Stimulated activated CD4-positive, alpha-beta T cell treated with anti-CD3 and anti-CD28 coated beads, TNF-alpha, amount 100 ng/mL, for 1 hour (primary cell): ENCODE results near the gene SV2C.
"Not testable (repeated sequence)": the region's sequence is repeated elsewhere in the genome, so short reads cannot be mapped to it uniquely, and the experiment has no call there.

Experiments
- DNase-seq, 3 donors: peaks; one replicate each; pipeline ENCODE4 v3.0.0-alpha.2; 2020; ENCODE audit warnings: low read depth in 3 of 3, low spot score in 1 of 3

Gene SV2C

GRCh38 chr5:76199336-76200318 lies 116.4 kb downstream of the SV2C start:
- no peak for DNase-seq

- DNase-seq: no peak
These were observed 119.0 kb downstream of the SV2C start for GRCh38 chr5:76202182-76202581.

DNA sequence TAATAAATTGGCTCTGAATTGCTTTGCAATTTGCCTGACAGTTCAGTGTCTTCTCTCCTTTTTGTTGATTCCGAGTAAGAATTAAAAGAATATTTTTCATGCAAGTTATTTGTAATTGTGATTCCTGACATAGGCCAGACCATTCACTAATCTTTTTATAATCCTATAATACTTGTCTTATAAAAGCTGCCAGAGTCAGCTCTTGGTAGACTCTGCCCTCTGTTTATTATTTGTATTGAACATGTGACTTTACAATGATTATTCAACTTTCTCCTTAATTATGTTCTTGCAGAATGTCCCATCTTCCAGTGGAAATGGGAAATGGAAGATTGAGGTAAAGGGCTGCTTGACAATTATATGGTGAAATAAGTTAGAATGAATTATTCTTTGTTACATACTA lies 121.0 kb downstream of the SV2C start:
- DNase-seq: no peak

- no peak for DNase-seq
These were observed 121.5 kb downstream of the SV2C start for GRCh38 chr5:76204713-76205112.

GRCh38 chr5:76207120-76207519 lies 123.9 kb downstream of the SV2C start:
- no peak for DNase-seq

- no peak for DNase-seq
These were observed 126.1 kb downstream of the SV2C start for GRCh38 chr5:76209297-76209696.

GRCh38 chr5:76210946-76211345 lies 127.8 kb downstream of the SV2C start:
- DNase-seq: no peak

DNA sequence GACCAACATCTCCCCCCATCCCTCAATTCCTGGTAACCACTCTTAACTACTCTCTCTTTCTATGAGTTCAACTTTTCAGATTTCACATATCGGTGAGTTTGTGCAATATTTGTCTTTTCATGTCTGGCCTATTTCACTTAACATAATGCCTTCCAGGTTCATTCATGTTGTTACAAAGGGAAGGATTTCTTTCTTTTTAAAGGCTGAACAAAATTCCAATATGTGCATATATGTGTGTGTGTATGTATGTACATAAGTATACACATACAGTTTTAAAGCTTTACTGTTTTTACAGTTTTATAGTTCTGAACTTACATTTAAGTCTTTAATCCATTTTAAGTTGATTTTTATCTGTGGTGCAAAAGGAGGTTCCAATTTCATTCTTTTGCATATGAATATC lies 130.7 kb downstream of the SV2C start:
- DNase-seq: no peak

GRCh38 chr5:76216748-76217147 lies 133.6 kb downstream of the SV2C start:
- DNase-seq: no peak

DNA sequence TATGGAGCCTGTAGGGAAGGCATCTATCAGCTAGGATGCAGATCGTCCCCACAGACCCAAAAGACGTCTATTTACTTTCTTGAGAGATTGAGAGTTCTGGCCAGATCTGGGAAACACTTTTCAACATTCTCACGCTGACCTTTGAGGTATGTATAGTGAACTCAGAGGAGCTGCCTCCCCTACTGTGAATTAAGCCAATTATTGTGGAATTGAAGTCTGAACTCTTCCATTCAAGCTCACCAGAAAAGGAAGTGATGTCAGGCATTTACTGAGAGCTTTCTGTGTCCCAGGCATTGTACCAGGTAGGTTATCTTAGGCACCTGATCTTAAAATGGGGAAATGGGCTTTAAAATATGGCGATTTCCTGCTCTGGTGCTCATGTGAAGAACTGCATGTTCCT lies 136.5 kb downstream of the SV2C start:
- no peak for DNase-seq

DNA sequence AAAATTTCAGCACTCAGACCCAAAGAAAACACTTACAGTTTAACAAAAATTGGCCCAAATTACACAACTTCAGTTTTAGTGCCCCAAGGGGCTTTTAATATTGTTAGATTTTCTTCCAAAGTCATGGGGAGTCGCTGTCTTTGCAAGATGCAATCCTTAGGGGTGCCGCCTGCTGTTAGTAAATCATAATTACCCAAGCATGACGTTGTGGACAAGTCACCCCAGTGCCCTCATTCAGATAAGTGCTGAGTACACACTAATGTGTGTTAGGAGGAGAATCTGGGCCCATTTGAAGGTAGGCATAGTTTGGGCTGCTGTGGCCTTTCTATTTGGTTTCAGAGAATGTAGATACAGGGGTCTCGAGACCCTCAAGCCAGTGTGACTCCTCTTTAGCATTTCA lies 138.1 kb downstream of the SV2C start:
- DNase-seq: no peak

- DNase-seq: no peak
These were observed 139.1 kb downstream of the SV2C start for GRCh38 chr5:76222318-76222717.

DNA sequence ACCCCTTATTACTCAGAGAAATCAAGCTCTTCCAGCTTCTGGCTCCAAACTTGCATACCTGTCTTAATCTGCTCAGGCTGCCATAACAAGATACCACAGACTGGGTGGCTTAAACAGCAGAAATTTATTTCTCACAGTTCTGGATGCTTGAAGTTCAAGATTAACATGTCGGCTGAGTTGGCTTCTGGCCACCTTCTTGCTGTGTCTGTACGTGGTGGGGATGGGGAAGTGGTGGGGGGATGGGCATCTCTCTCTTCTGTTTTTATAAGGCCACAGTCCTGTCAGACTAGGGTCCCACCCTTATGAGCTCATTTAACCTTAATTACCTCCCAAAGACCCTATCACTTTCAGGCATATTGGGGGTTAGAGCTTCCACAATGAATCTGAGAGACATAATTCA lies 140.5 kb downstream of the SV2C start:
- DNase-seq: no peak

DNA sequence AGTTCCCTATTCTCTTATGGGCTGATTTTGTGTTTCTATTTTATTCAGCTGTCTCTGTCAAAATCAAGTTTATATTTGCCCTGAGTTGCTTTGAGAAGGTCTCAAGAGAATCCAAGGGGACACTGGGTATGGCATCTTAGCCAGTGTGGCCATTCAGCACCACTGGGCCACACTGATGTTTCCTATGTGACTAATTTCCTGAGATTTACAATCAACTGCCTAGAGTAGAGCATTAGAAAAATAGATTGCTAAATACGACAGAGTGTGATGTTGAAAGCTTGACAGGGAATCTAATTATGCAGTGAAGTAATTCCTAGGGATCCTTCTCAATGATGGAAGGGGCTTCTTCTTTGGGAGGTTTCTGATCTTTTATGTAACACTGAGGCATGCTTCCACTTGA lies 141.7 kb downstream of the SV2C start:
- DNase-seq: no peak

DNA sequence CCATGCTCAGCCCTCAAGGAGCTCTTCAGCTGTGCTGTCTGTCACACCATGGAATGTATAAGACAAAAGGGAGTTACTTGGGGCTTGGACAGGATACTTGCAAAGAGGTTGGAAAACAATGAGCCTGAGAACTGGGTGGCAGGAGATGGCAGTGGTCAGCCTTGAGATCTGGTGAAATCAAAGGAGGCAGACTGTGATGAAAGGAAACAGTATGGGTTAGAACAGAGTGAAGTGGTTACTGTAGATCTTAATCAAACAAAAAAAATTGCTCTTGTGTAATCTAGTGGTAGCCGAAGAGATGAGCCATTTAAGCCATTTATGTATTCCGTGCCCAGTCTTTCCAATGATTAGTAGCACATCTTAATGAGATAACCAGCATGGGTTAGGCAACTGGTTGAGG lies 142.2 kb downstream of the SV2C start:
- DNase-seq: no peak

DNA sequence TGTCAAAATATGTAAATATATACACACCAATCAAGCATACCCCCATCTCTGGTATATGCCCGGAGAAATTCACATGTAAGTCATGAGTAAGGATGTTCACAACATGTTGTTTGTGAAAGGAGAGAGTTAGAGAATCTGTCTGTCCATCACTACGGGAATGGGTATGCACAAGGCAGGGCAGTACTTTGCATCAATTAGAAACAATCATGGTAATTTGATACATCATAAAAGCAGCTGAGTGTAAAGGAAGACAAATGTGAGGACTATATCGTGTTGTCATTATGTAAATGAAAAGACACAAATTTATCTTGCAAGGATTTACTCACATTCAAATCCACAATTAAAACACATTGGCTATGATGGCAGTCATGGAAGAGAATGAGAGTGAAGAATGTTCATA lies 146.7 kb downstream of the SV2C start:
- DNase-seq: no peak

DNA sequence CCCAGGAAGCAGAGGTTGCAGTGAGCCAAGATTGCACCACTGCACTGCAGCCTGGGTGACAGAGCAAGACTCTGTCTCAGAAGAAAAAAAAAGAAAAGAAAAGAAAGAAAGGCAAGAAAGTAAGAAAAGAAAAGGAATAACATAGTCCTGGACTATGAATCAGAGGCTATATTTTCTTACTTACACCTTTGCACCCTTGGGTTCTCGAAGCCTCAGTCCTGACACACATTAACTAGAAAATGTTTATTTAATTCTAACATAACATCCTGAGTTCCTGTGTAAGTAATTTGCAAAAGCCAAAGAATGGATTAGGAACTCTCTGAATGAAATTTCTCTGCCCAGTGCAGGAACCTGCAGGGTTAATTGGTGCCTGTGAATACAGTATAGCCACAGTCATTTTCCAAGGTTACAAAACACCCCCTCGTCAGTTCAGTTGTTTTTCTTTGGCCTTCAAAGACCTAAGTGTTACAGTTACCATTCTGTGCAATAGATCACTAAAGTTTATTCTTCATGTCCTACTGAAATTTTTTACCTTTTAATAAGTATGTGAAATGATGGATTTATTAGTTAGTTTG lies 147.6 kb downstream of the SV2C start:
- no peak for DNase-seq

GRCh38 chr5:76234665-76235064 lies 151.5 kb downstream of the SV2C start:
- DNase-seq: no peak

DNA sequence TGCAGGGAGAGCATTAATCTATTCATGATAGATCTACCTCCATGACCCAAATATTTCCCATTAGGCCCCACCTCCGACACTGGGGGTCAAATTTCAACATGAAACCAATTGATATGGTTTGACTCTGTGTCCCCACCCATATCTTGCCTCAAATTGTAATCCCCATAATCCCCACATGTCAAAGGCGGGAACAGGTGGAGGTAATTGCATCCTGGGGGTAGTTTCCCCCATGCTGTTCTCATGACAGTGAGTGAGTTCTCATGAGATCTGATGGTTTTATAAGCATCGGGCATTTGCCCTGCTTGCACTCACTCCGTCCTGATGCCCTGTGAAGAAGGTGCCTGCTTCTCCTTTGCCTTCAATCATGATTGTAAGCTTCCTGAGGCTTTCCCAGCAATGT lies 153.5 kb downstream of the SV2C start:
- DNase-seq: no peak

DNA sequence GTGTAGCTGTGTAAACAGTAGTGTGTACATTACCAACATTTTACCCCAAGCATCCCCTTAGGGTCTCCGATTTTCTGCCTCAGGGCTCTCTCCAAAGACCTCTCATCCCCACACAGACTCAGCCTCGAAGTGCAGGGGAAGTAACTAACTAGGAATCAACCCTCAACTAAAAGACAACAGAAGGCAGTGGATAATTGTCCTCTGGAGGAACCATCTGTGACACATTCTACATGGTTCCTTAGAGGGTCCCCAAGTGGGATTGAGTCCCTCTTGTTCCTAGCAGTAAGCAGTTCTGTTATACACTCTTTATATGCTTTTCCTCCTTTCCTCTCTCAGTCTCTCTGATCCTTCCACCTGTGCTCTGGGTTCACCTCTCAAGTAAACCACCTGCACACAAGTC lies 157.2 kb downstream of the SV2C start:
- no peak for DNase-seq

DNA sequence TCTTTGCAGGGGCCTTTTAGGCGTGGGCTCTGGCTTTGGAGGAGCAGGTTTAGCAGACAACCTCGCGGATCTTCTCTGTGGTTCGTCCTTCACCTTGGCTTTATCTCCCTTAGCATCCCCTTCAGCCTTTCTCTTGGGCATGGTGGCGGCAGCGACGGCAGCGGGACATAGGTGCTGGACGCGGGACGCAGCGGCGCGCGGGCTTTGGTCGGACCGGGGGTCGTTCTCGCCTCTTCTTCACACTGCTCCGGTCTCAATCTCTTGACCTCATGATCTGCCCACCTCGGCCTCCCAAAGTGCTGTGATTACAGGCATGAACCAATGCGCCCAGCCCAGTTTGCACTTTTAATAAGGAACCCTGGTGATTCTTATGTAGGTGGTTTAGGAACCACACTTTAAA lies 159.0 kb downstream of the SV2C start:
- not testable (repeated sequence) for DNase-seq

GRCh38 chr5:76245590-76245989 lies 162.4 kb downstream of the SV2C start:
- no peak for DNase-seq

DNA sequence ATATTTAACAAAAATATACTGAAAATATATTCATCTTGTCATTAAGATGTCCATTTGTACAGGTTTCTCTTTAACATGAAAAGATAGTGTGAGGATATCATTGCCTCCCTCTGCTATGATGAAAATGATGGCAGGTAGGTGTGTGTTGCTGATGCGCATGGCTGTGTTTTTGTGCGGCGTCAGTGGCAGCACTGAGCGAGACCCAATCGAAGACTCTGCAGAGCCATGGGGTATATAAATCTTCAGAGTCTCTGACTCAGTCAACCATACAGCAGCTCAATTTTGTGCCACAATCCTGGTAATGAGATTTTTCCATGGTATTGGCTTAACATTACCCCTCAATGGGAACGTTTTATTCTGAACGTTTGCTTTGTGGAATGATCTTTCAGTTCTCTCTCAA lies 166.4 kb downstream of the SV2C start:
- DNase-seq: no peak
